HG02610 (cell line): ENCODE measurements around the gene RPRD1A.
A peak's percentile ranks its signal among the peaks of the same experiment; 100 is the strongest.
"Not testable (repeated sequence)": the region's sequence is repeated elsewhere in the genome, so short reads cannot be mapped to it uniquely, and the experiment has no call there.

ENCODE experiments used
- ATAC-seq: cut with Tn5 transposase; IDR thresholded peaks from one replicate; pipeline ENCODE4 v1.9.1; 2021; ENCODE audit warnings: mild to moderate bottlenecking, moderate library complexity; ENCODE audit not compliant: unreplicated experiment

RPRD1A gene

DNA sequence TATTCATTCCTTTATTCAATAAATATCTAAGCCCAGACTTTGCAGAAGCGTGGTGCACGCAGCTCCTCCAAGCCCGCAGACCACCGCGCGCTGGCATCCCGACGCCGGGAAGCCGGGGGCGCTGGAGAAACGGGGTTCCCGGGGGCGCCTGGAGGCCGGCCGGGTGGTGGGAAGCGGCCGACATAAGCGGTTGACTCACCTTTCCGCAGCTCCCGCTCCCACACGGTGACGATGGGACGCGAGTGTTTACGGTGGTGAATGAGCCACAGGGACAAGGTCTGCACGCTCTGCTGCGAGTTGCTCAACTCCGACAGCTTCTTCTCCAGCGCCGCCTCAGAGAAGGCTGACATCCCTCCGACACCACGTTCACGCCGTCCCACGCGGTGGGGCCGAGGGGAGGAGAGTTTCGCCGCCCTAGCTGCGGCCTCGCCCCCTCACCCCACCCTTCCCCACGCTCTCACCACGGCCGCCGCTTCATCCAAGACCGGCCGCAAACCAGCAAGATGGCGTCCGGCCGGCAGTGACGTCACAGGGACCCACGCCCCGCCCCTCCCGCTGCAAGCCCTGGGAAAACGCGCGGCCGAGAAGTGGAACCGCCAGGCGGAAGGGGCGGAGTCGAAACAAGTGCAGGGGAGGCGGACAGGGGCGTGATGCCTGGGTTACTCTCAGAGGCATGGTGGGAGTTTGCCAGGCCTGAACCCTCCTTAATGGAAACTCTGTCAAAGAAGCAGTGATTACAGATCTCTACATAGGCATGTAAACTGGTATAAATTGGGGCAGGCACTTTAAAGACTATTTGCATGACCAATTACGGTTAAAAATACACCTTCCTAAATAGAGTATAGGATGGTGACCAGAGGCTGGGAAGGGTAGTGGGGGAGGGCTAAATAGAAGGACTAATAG lies at the start of gene RPRD1A:
Gene RPRD1A, minus strand, starts transcription at position 505 of the 903 bp plus-strand sequence. Its CDS starts 155 bp downstream, at position 350.
- peak; percentile 96 for ATAC-seq

DNA sequence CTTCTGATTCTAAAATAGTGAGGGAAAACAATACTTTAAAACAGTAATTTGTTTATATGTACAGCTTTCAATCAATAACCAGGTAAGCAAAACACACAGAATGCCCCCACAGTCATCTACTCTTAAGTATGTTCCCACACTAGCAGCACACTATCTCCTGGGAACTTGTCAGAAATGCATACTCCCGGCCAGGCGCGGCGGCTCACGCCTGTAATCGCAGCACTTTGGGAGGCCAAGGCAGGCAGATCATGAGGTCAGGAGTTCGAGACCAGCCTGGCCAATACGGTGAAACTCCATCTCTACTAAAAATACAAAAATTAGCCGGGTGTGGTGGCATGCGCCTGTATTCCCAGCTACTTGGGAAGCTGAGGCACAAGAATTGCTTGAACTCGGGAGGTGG lies 49.4 kb upstream of the RPRD1A start:
- not testable (repeated sequence) for ATAC-seq

GRCh38 chr18:36114738-36115137 lies 47.4 kb upstream of the RPRD1A start:
- no peak for ATAC-seq

- no peak for ATAC-seq
Observed at GRCh38 chr18:36114251-36114650, 46.9 kb upstream of the RPRD1A start.

- no peak for ATAC-seq
Observed at GRCh38 chr18:36112302-36112701, 44.9 kb upstream of the RPRD1A start.

GRCh38 chr18:36109737-36110136 lies 42.4 kb upstream of the RPRD1A start:
- ATAC-seq, result no peak

DNA sequence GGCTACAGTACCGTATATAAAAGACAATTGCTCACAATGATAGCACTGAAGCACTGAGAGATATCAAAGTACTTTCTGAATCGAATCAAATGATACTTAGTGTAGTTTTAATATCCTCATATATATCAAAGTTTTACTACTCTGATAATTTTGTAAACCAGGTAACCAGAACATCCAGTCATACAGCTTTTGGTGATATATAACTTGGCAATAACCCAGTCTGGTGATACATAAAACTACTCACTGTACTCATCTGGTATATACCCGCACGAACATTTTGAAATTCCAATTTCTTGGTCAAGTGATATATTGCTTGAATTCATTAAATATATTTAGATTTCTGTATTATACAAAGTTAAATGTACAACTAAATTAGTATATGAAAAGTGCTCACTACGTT lies 41.2 kb upstream of the RPRD1A start:
- no peak for ATAC-seq

DNA sequence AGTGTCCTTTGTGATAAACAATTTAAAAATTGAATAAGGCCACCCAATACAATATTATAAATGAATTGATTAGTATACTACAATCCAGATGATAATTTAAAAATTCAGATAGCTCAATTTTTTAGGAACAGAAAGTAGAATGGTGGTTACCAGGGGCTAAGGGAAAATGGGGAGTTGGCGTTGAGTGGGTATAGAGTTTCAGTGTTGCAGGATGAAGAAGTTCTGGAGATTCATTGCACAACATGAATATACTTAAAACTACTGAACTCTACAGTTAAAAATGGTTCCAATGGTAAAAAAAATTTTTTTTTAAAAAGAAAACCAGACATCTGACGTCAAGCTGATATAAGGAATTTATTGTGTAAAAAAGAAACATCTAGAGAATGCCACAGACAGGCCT lies 40.8 kb upstream of the RPRD1A start:
- ATAC-seq, result no peak

GRCh38 chr18:36107477-36107876 lies 40.1 kb upstream of the RPRD1A start:
- no peak for ATAC-seq

GRCh38 chr18:36104749-36105148 lies 37.4 kb upstream of the RPRD1A start:
- ATAC-seq, result no peak

DNA sequence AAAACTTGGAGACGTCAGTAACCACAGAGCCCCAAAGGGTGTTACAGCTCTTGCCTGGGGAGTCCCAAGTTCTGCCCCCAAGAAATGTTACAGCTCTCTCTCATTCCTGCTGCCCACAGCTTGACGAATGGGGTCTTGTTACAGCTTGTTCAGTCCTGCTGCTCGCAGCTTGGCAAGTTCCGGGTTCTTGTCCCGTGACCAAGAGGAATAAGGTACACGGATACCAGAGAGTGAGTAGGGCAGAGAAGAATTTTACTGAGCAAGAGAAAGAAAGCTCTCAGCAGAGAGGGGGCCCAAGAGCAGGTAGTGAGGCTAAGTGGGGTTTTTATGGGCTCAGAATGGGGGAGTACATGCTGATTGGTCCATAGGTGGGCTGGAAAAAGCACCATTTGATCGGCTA lies 34.6 kb upstream of the RPRD1A start:
- ATAC-seq, result no peak

- ATAC-seq, result no peak
Observed at GRCh38 chr18:36099311-36099710, 32.0 kb upstream of the RPRD1A start.

GRCh38 chr18:36096955-36097354 lies 29.6 kb upstream of the RPRD1A start:
- ATAC-seq, result no peak

GRCh38 chr18:36095936-36096519 lies 28.7 kb upstream of the RPRD1A start:
- no peak for ATAC-seq

DNA sequence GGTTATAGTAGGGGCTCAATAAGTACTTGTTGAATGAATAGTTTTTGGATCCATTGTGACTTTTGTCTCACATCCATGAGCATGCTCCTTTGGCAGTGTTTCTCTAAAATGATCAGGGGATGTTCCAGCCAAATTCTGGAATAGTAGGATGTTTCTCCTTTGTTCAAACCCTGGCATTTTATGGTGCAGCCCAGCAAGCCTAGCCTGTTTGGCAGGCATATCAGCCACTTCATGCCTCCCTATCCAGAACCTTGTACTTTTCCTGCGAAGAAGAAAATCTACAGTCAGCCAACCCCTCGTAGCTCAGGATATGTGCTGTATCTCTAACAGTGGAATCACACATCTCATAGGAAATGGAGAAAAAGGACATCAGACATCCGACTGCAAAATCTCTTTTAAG lies 27.1 kb upstream of the RPRD1A start:
- no peak for ATAC-seq

DNA sequence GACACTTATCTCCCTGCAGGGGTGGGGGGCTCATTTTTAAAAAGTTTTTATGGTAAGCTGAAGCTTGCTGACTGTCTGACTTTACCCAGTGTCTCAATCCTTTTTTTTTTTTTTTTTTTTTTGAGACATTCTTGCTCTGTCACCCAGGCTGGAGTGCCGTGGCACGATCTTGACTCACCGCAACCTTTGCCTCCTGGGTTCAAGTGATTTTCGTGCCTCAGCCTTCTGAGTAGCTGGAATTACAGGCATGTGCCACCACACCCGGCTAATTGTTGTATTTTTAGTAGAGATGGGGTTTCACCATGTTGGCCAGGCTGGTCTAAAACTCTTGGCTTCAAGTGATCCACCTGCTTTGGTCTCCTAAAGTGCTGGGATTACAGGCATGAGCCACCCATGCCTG lies 24.8 kb upstream of the RPRD1A start:
- not testable (repeated sequence) for ATAC-seq

GRCh38 chr18:36089001-36089400 lies 21.6 kb upstream of the RPRD1A start:
- ATAC-seq, result no peak

GRCh38 chr18:36088256-36088655 lies 20.9 kb upstream of the RPRD1A start:
- ATAC-seq, result no peak

- no peak for ATAC-seq
Observed at GRCh38 chr18:36086186-36086585, 18.8 kb upstream of the RPRD1A start.

GRCh38 chr18:36085195-36085594 lies 17.8 kb upstream of the RPRD1A start:
- ATAC-seq, result no peak

DNA sequence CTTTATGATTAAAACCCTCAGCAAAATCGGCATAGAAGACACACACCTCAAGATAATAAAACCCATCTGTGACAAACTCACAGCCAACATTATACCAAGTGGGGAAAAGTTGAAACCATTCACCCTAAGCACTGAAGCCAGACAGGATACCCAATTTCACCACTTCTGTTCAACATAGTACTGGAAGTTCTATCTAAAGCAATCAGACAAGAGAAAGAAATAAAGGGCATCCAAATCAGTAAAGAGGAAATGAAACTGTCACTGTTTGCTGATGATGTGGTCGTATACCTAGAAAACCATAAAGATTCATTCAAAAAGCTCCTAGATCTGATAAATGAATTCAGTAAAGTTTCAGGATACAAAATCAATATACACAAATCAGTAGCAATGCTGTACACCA lies 16.4 kb upstream of the RPRD1A start:
- ATAC-seq, result no peak

GRCh38 chr18:36081118-36081517 lies 13.8 kb upstream of the RPRD1A start:
- ATAC-seq, result not testable (repeated sequence)
